ENCODE measurements around the gene TMEM128.
"Not testable (repeated sequence)": the region's sequence is repeated elsewhere in the genome, so short reads cannot be mapped to it uniquely, and the experiment has no call there.

TMEM128 gene, protein sequence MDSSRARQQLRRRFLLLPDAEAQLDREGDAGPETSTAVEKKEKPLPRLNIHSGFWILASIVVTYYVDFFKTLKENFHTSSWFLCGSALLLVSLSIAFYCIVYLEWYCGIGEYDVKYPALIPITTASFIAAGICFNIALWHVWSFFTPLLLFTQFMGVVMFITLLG

GRCh38 chr4:4248029-4248884 is at the start of gene TMEM128:
TSS of gene TMEM128 (minus strand) at chr4:4248223. CDS start at chr4:4248202, 21 bp downstream.
- DNase-seq (ENCODE audit: low spot score) = peak; percentile 93

DNA sequence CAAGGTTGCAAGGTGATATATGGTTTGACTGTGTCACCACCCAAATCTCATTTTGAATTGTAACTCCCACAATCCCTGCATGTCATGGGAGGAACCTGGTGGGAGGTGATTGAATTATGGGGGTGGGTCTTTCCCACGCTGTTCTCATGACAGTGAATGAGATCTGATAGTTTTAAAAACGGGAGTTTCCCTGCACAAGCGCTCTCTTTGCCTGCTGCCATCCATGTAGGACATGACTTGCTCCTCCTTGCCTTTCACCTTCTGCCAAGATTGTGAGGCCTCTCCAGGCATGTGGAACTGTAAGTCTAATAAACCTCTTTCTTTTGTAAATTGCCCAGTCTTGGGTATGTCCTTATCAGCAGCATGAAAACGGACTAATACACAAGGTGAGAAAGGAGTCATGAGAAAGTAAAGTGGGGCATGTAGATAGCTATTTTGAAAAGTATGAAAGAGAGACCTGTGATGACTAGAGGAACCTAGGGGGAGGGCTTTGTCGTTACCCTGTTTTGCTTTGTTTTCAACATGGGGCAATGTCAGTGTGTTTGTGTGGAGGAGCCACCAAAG is 48.3 kb upstream of the TMEM128 start:
- no peak for DNase-seq (ENCODE audit: low spot score)

DNA sequence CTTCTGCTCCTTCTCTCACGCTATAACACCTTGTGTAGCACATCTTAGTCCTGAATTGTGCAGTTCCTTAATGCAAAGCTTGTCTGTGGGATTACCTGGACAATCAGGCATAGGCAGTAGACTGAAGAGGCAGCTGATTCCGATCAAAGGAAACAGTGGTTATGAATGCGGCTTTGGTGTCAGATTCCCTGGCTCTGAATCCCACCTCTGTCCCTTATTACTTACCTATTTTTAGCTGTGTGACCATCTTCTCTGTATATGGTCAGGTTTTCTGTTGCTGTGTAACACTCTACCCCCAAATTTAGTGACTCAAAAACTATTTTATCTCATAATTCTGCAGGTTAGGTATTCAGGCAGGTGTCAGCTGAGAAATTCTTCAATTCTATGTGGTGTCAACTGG is 45.3 kb upstream of the TMEM128 start:
- DNase-seq (ENCODE audit: low spot score) = no peak

DNA sequence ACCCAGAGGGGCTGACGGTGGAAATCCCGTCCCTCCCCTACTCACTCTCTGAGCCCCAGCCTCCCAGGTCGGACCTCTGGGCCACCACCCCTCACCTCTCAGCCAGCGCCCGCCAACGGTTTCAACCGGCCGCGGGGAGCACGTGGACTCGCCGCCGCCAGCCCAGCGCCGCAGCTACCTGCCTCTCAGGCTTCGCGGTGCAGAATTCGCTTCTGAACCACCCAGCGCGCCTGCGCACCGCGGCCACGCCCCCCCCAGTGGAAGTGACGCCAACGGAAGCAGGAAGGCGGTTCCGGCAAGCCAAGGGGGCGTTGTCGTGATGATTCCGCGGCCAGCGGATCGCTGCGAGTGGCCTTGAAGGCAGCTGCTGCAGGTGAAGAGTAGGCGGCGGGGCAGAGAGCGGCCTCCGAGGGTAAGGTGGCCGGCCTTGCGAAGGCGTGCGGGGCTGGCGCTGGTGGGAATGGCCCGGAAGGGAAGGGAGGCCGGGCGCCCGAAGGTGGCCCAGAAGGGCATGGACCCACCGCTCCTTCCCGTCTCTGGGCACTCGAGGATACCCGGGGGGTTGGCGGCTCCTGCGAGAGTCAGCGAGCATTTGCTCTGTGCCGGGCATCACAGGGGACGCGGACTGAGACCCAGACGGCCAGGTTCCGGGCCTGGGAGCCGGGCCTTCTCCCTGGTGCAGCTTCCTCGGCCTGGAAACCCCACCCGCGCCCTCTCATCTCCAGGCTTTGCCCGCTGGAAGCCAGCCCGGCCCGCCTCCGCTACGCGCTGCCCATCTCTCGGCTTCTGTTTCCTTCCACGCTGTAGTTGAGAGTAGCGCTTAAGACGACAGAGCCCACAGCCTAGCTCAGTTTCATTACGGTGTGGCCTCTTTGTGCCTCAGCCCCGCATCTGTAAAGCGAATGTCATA is 42.2 kb upstream of the TMEM128 start, which contains the start of the genes LYAR and ZBTB49:
TSS of gene LYAR (minus strand) at position 214 of the 910 bp plus-strand sequence. CDS start 6,412 bp downstream, outside the sequence.
TSS of gene ZBTB49 (plus strand) at position 311 of the 910 bp plus-strand sequence. CDS start 9,695 bp downstream, outside the sequence.
- DNase-seq (ENCODE audit: low spot score) = peak; percentile 94

- DNase-seq (ENCODE audit: low spot score) = no peak
Measured at GRCh38 chr4:4289597-4289940, 41.5 kb upstream of the TMEM128 start.

DNA sequence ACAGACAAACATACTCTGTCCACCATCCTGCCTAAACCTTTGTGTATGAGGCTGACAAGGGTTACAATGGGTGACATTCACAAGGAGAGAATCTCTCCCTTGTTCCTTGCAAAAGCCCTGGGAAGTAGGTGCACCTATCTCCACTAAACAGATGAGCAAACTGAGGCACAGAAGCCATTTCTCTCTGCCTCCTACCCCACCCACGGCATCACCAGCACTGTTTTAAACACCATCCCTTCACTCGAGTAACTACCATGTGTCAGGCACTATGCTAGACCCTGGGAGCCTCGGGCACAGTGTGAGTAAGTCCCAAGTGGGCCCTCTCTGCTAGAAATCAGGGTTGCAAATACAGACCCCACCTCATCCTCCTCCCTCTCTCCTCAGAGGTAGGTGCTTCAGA is 41.0 kb upstream of the TMEM128 start:
- no peak for DNase-seq (ENCODE audit: low spot score)

DNA sequence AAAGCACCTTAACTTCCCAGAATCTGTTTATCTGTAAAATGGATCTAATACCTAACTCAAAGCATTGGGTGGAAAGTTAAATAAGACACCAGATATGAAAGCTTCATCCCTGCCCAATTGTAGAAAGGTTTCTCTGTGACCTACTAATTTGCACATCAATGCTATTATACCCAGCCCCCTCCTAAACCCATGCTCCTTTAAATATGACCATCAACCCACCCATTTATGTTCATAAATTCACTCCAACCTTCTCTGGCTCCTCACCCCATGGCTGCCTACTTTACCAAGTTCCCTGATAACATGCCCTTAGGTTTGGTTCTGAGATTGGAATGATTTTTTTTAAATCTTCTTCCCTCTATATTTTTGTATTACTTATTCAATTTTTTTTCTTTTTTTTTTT is 40.1 kb upstream of the TMEM128 start:
- no peak for DNase-seq (ENCODE audit: low spot score)

- DNase-seq (ENCODE audit: low spot score) = peak; percentile 63
Measured at GRCh38 chr4:4284827-4285618, 37.0 kb upstream of the TMEM128 start.

DNA sequence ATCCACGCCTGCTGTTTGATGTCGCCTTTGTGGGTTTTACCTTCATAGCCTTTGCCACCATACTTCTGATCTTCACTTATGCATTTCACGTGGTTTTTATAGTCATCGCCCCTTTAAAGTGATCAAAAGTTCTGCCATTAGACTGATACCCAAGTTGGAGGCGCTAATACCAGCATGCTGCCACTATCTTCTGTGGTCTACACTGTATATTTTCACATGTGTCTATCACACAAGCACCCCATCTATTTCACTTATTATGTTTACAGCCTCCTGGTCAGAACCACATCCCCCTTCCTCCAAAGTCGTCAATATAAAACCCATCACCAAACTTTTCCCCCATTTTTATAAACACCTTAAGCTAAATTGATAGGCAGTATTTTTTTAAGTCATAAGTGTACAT is 33.8 kb upstream of the TMEM128 start:
- no peak for DNase-seq (ENCODE audit: low spot score)

DNA sequence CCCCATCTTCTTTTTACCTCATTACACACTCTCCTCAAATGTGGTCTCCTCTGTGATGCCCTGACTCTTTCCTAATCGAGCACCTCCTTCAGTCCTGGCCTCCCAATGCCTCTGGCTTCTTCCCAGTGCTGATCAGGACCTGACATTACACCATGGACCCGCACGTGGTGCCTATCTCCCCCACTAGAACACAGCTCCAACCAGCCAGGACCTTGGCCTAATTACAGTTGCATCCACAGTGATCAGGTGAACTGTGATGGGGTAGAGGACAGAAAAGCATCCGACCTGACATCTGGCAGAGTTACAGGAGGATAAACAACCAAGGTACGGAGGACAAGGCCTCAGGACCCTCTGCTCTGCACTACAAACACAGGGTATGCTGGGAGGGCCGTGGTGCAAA is 29.5 kb upstream of the TMEM128 start:
- no peak for DNase-seq (ENCODE audit: low spot score)

DNA sequence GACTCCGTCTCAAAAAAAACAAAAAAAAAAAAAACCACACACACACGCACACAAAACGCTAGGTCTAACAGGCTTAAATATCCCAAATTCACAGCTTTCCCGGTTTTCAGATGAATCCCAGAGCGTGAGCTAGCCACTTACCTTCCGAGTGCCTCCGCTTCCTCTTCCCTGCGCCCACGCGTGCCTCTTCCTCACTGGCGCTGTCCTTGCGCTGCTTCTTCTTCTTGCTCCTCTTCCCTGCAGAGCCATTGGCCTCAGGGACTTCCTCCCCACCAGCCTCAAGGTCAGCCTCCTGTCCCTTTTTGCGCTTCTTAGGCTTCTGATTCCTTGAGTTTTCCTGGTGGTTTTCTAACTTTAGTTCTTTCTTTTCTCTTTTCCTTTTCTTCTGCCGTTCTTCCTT is 26.2 kb upstream of the TMEM128 start:
- DNase-seq (ENCODE audit: low spot score) = no peak

DNA sequence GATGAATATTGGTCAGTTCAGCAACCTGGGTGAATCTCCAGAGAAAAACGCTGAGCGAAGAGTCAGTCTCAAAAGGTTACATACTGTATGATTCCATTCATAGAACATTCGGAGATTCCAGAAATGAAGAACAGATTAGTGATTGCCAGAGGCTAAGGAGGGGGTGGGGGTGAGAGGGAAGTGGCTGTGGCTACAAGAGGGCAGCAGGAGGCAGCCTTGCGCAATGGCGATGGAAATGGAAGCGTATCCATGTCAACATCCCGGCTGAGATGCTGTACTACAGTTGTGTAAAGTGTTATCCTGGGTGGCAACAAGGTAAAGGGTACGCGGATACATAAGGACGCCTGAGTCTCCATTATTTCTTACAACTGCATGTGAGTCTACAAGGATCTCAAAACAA is 23.9 kb upstream of the TMEM128 start:
- no peak for DNase-seq (ENCODE audit: low spot score)

DNA sequence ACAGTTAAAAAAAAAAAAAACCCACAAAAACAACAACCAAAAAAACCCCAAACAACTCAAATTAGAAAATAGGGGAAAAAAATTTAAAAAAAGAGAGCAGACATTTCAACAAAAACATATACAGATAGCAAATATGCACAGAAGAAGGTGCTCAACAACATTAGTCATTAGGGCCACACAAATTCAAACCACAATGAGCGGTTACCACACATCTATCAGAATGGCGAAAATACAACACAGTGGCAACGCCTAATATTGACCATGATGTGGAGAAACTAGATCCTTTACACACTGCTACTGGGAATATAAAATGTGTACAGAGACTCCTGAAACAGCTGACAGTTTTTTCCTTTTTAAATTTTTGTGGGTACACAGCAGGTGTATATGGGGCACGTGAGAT is 22.5 kb upstream of the TMEM128 start:
- no peak for DNase-seq (ENCODE audit: low spot score)

GRCh38 chr4:4269856-4270255 is 21.8 kb upstream of the TMEM128 start:
- no peak for DNase-seq (ENCODE audit: low spot score)

DNA sequence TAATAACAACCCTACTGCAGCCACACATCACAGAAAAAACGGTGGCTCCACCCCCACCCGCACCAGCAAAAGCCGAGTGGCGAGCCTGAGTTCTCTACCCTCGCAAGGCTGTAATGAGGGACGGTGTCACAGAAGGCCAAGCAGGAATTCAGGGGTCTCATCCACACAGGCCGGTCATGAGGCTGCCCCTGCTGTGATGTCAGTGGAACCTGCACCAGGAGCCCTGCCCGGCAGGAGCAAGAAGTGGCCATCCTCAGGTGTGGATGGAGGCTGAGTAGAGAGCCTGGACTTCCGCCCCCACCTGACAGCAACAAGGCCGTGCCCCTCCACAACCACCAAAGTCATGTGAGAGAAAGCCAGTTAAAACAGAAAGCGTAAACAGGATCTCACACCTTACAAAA is 21.3 kb upstream of the TMEM128 start:
- DNase-seq (ENCODE audit: low spot score) = no peak

DNA sequence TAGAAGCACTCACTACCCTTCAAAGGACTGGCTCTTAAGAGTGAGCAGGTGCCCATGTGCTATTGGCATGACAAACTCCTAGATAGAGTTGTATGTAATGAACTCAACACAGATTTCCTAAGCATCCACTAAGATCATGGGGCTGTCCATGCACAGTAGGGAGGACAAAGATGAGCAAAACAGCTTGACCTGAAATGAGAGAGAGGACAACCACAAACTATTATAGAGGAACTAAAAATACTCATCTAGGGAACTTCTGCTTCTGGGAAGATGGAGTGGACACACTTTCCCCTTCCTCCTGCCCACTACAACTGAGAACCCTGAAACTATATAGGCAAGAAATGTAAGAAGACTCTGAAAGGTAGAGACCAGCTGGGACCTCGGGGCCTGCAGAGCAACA is 20.8 kb upstream of the TMEM128 start:
- no peak for DNase-seq (ENCODE audit: low spot score)

DNA sequence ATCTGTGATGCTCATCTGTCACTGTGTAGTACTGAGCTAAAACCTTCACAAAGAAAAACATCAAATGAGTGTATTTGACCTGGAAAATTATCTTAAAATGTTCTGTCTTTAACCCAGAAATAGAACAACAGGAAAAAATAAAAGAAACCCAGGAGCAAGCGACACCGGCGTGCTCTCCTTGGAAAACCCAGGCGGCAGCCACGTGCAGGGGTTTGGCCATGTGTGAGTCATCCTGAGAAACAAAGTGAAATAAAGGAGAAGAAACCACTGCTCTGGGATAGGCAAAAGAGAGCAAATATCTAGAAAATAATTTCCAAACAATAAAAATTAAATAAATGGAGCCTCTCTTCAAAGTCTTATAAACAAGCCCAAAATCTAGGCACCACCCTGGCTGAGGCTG is 20.0 kb upstream of the TMEM128 start:
- no peak for DNase-seq (ENCODE audit: low spot score)

DNA sequence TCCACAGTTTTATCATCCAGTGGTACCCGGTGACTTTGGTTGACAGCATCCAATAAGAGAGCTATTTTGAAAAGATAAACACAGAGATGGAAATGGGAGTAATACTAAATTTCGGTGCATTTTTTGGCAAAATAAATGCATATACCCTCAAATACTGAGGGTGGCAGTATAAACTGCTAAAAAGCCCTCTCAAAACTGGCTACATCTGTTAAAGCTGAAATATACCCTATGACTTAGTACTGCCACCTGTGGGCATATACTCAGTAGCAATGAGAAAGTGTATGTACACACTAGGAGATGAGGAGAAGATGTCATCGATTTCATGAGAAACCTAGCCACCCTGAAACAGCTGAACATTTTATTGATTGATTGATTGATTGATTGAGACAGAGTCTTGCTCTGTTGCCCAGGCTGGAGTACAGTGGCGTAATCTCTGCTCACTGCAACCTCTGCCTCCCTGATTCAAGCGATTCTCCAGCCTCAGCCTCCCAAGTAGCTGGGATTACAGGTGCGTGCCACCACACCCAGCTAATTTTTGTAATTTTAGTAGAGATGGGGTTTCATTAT is 12.2 kb upstream of the TMEM128 start:
- peak; percentile 53 for DNase-seq (ENCODE audit: low spot score)

GRCh38 chr4:4259484-4260100 is 11.6 kb upstream of the TMEM128 start:
- no peak for DNase-seq (ENCODE audit: low spot score)

DNA sequence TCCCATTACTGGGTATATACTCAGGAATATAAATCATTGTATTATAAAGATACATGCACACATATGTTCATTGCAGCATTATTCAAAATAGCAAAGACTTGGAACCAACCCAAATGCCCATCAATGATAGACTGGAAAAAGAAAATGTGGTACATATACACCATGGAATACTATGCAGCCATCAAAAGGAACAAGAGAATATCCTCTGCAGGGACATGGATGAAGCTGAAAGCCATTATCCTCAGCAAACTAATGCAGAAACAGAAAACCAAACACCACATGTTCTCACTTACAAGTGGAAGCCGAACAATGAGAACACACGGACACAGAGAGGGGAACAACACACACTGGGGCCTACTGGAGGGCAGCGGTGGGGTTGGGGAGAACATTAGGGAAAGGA is 9.7 kb upstream of the TMEM128 start:
- not testable (repeated sequence) for DNase-seq (ENCODE audit: low spot score)

DNA sequence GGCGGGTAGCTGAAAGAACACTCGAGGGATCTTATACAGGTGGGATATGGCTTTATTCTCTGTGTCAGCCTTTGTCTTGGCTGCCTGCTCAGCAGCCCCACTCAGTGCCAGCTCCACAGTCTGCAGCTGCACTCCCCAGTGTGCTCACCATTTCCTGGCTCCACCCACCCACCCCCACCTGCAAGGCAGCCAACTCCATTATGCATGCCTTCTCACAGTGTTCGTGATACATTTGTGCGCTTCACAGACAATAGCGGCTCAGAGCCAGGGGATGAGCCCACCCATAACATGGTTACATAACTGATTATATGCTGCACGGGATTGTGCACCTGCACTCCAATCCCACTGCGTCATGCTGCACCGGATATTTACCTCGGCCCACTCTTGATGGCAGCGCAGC is 8.8 kb upstream of the TMEM128 start:
- no peak for DNase-seq (ENCODE audit: low spot score)

All from kidney tubule cell (primary cell).